Jurkat, Clone E6-1 (cell line): ENCODE measurements around the gene PKNOX2.
A peak's percentile ranks its signal among the peaks of the same experiment; 100 is the strongest.

Source experiments
- DNase-seq: peaks from one replicate; pipeline ENCODE4 v3.0.0-alpha.2; 2011; ENCODE audit warnings: low read depth, low spot score
- H3K4me3 ChIP-seq: 2 replicates; pipeline ENCODE4 v1.5.1; 2011; ENCODE audit warnings: mild to moderate bottlenecking, low read length, control low read depth, moderate library complexity

The PKNOX2 gene

DNA sequence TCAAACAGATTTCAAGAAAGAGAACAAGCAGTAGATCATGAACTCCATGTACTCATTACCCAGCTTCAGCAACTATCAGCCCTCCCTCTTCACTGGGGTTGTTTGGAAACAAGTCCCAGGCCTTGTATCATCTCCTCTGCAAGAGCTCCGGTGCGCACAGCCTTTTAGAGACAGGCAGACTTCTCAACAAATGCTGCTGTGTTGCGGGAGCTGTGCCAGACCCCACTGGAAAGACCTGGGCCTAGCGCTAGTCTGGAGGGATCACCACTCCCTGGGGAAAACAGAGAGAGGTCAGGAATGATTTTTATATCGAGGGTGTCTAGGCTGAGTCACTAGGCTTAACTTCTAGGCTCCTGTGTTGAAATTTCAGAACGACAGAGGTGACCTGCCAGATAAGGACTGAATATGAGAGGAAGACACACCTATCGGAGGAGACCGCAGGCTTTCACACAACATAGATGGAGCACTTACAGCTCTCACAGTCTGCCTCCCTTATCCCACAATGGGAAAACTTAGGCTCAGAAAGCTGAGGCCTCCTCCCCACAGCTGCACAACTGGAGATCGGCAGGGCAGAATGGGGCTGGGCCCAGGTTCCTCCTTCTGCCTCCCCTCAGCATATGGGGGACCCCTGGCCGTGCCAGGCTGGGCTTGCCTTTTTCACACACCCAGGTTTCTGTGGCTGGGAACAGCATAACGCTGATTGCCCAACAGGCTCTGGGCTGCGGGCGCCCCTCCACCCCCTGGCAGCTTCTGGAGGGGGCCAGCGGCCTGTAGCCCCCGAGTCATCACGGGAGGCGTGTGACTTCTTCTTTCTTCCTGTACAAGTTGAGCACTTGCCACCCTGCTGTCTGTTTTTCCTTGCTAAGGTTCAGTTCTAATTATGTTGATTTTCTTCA, 86.0 kb downstream of the PKNOX2 start:
- H3K4me3 ChIP-seq = no peak overlapping the region
- no peak for DNase-seq

DNA sequence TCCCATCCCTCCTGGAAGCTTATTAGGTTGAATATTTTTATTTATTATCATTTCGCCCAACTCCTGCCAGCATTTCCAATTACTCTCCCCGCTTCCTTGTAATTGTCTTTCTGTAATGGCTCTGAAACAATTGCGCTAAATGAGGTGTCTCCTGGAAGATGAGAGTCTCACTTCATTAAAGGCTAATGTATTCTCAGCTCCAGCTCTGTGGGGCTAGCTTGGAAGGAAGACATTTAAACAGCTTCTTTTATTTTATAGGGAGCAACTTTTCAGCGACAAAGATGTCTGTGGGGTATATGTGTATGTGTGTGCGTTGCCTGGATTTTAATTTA, 86.6 kb downstream of the PKNOX2 start:
- DNase-seq = no peak
- no peak overlapping the region for H3K4me3 ChIP-seq

DNA sequence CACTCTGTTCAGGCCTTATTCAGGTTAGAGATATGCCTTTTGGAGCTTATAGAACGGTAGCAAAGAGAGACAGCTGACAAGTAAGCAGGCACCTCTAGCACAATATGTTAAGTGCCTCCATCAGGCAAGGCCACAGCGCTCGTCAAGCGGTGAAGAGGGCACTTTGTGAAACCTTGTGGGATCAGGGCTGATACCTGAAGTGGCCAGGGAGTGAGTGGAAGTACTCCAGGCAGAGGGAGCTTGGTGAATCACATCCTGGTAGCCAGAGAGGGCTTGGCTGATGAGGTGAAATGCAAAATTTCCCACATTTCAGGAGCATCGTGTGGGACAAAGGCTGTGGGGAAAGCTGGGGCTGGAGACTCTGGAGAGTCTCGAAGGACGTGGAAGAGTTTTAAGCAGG, 87.4 kb downstream of the PKNOX2 start:
- H3K4me3 ChIP-seq = no peak overlapping the region
- no peak for DNase-seq

DNA sequence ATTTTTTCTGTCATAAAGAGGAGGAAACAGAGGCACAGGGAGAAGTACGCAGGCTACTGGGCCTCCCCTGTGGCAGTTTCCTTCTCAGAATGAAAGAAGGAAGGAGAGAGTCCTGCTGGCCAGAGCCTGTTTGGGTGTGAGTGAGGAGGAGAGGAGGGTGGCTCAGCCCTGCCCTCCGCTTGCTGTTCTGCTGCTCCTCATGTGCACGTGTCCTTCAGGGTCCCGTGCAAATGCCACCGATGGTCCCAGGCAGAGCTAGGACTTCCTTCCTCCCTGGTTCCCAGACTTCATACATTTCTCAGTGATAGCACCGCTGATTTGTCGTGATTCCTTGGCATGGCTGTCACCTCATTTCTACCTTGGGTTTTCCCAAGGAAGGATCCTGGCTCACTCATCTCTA, 88.7 kb downstream of the PKNOX2 start:
- no peak for DNase-seq
- no peak overlapping the region for H3K4me3 ChIP-seq

DNA sequence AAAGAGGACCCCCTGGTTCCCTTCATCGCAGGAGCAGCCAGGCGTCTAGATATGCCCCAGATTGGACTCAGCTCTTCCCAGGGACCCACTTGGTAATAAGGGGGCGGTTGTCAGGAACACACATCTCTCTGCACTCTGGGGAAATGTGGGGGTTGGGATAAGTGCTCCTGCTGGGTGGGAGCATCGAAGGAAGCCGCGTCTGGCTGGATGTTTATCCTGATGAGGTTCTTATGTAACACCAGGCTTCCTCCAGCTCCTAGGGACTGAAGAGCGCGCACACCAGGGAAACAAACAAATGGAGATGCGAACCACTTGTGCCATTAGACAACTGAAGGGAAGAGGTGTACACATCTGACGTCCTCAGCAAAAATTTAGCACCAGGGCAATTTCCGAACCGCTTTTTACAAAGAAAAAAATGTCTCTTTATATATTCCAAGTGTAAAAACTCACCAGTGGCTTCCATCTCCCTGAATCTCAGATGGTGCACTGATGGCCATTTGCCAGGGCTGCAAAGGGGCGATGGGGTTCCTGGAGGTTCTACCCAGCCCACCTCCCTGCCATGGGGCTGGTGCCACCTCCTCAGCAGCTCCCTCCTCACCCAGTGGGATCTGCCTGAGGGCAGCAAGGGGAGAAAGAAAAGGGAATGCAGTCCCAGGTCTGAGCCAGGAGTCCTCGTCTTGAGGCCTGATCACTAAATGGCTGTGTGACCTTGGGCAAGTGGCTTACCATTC, 89.4 kb downstream of the PKNOX2 start:
- DNase-seq = no peak

GRCh38 chr11:125256541-125257189, 92.1 kb downstream of the PKNOX2 start:
- DNase-seq = peak; percentile 41
- H3K4me3 ChIP-seq = no peak overlapping the region

More for the DNA sequence above, 89.4 kb downstream of the PKNOX2 start:
- H3K4me3 ChIP-seq = no peak overlapping the region

DNA sequence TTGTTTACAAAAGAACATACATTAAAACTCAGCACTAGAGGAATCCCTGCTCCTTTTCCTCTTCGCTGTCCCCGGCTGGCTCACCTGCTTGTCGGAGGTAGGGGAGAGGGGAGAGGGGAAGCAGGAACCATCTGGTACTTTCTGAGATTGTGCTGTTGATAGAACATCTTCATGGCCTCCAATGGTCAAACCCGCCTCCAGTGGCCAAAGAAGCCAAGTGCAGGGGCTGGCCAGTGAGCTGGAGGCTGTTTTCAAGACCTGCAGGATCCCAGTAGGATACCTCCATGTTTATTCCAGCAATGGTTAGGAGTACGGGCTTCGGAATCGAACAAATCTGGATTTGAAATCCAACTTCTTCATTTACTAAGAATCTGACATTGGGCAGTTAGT, 92.6 kb downstream of the PKNOX2 start:
- no peak overlapping the region for H3K4me3 ChIP-seq
- DNase-seq = no peak

- DNase-seq = no peak
- no peak overlapping the region for H3K4me3 ChIP-seq
These were observed 93.2 kb downstream of the PKNOX2 start for GRCh38 chr11:125257751-125258150.

DNA sequence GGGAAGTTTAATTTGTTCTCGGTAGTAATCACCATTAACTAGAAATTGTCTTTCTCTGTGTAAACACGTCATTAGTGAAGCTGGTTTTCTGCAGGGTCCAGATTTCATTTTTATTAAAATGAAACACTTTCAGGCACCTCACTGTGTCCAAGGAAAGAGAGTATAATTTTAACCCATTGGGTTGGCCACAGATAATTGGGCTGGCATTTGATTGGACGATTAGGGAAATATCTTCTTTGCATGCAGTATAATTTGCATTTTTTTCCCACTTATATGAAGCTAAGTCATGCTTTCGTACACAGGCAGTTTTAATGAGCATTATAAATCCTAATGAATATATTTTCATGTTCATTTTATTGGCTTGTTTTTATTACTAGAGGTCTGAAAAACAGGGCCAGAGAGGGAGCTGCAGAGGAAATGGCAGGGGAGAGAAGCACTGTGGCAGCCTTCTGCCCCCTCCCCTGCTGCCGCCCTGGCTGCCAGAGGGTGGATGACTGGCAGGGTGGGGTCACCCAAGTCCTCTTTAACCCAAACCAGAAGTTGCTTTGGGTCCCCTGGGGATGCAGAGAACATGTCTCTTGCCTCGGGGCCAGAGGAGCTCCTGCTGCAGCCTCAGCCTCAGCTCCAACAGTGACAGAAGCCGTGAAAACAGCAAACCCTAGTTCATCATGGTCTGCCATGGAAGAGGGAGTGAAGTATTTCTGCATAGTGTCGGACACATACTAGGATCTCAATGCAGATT, 93.9 kb downstream of the PKNOX2 start:
- no peak overlapping the region for H3K4me3 ChIP-seq
- no peak for DNase-seq

- H3K4me3 ChIP-seq = no peak overlapping the region
- DNase-seq = no peak
These were observed 97.0 kb downstream of the PKNOX2 start for GRCh38 chr11:125261588-125261987.

- no peak overlapping the region for H3K4me3 ChIP-seq
- no peak for DNase-seq
These were observed 97.8 kb downstream of the PKNOX2 start for GRCh38 chr11:125262194-125262829.

DNA sequence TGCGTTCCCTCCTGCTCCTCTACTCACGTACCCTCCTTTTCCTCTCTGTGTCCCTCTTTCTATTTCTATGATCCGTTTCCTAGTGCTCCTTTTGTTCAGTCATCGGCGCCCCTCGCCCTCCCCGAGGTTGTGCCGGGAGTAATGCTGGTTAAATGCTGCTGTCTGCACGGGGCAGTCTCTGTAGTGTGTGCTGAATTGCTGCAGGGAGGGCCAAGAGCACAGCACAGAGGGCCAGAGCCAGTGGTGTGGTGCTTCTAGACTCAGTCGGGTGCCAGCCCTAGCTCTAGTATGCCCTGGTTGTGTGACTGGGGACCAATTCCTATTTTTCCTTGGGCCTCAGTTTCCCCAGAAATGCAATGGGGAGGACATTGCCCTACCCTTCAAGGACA, 98.3 kb downstream of the PKNOX2 start:
- DNase-seq = no peak
- H3K4me3 ChIP-seq = no peak overlapping the region

GRCh38 chr11:125263268-125263790, 98.8 kb downstream of the PKNOX2 start:
- DNase-seq = no peak
- no peak overlapping the region for H3K4me3 ChIP-seq

GRCh38 chr11:125264100-125265022, 99.8 kb downstream of the PKNOX2 start:
- no peak for DNase-seq
- H3K4me3 ChIP-seq = no peak overlapping the region

DNA sequence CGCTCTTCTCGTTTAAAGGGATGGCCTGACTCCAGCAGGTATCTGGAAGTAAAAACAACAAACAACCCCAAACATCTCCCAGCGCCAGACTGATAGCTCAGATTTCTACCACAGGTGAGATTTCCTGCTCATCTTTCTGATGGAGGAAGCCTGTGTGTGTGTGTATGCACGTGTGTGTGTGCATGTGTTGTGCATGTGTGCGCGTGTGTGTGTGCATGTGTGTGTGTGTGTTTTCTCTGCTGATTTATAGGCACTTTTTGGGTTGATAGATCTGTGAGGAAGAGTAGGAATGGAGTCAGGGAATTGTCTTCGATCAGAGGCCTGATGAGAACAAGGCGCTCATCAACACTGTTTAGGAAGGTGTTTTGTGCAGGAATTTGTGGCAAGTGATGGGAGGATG, 103.0 kb downstream of the PKNOX2 start:
- no peak for DNase-seq
- no peak overlapping the region for H3K4me3 ChIP-seq

GRCh38 chr11:125268611-125269010, 104.1 kb downstream of the PKNOX2 start:
- no peak overlapping the region for H3K4me3 ChIP-seq
- no peak for DNase-seq

- H3K4me3 ChIP-seq = no peak overlapping the region
- no peak for DNase-seq
These were observed 105.6 kb downstream of the PKNOX2 start for GRCh38 chr11:125270106-125270505.

- DNase-seq = no peak
- no peak overlapping the region for H3K4me3 ChIP-seq
These were observed 106.2 kb downstream of the PKNOX2 start for GRCh38 chr11:125270711-125271110.
